GM12878 (cell line): ENCODE data around the gene IVD. TPM values are rescaled to one million over a fixed set of nuclear protein-coding genes. Genes with fewer than 3 reads are reported as not detected.
A peak's percentile ranks its signal among the peaks of the same experiment; 100 is the strongest.

Experiments used
- CBX3 ChIP-seq: fragments of 200-600 bp; sonication (generic); IDR thresholded peaks from 2 replicates; pipeline ENCODE4 v1.6.1; 2016; ENCODE audit warnings: low read depth, borderline replicate concordance
- CHD2 ChIP-seq: IDR thresholded peaks from 2 replicates; pipeline ENCODE4 v1.6.1; 2011; ENCODE audit warnings: low read depth, low read length, improper control_type of control experiment, borderline replicate concordance
- DPF2 ChIP-seq: fragments of 450-650 bp; IDR thresholded peaks from 2 replicates; pipeline ENCODE4 v1.6.1; 2017; ENCODE audit warnings: mild to moderate bottlenecking
- EGR1 ChIP-seq, 2 experiments: IDR thresholded peaks; 1 replicate in 1 of 2; 2 replicates in 1 of 2; pipeline ENCODE4 v1.6.1; 2011 to 2012; ENCODE audit warnings: low read depth in 2 of 2, low read length in 2 of 2, borderline replicate concordance in 1 of 2, mild to moderate bottlenecking in 1 of 2, moderate library complexity in 1 of 2
- FOS ChIP-seq: IDR thresholded peaks from 3 replicates; pipeline ENCODE4 v1.6.1; 2011; ENCODE audit warnings: borderline replicate concordance; ENCODE audit not compliant: insufficient read length; ENCODE audit errors: extremely low read depth
- IKZF1 ChIP-seq: fragments of 450-650 bp; conservative IDR thresholded peaks from 2 replicates; pipeline ENCODE4 v1.6.1; 2017; ENCODE audit warnings: antibody characterized with exemption, mild to moderate bottlenecking
- LARP7 ChIP-seq: fragments of 450-650 bp; IDR thresholded peaks from 2 replicates; pipeline ENCODE4 v1.6.1; 2017; ENCODE audit warnings: mild to moderate bottlenecking
- NFYB ChIP-seq: IDR thresholded peaks from 2 replicates; pipeline ENCODE4 v1.6.1; 2011; ENCODE audit warnings: low read depth, mild to moderate bottlenecking, low read length, improper control_type of control experiment, moderate library complexity; ENCODE audit not compliant: insufficient read depth
- NR2F1 ChIP-seq: fragments of 450-650 bp; conservative IDR thresholded peaks from 2 replicates; pipeline ENCODE4 v1.6.1; 2017; ENCODE audit warnings: mild to moderate bottlenecking
- POLR2A ChIP-seq: IDR thresholded peaks from 2 replicates; pipeline ENCODE4 v1.6.1; 2011; ENCODE audit warnings: low read depth, mild to moderate bottlenecking, low read length
- RB1 ChIP-seq: fragments of 450-650 bp; formaldehyde crosslinking; IDR thresholded peaks from 2 replicates; pipeline ENCODE4 v1.6.1; 2017; ENCODE audit warnings: mild to moderate bottlenecking, borderline replicate concordance
- SIN3A ChIP-seq: IDR thresholded peaks from 2 replicates; pipeline ENCODE4 v1.6.1; 2012; ENCODE audit warnings: low read depth, low read length, improper control_type of control experiment
- SMARCA5 ChIP-seq: fragments of 450-650 bp; IDR thresholded peaks from 2 replicates; pipeline ENCODE4 v1.6.1; 2017; ENCODE audit warnings: mild to moderate bottlenecking
- SUZ12 ChIP-seq: fragments of 200-600 bp; sonication (generic); IDR thresholded peaks from one replicate; pipeline ENCODE4 v1.6.1; 2018; ENCODE audit warnings: antibody characterized with exemption, mild to moderate bottlenecking; ENCODE audit not compliant: unreplicated experiment
- polyA plus RNA-seq, 11 experiments: library from polyadenylated mRNA; depleted of rRNA in 4 of 11; unstranded in 6 of 11; stranded (reverse) in 5 of 11; fragments of >200 nt; fragmentation: Nextera tagmentation in 4 of 11; fragmentation: Illumina TruSeq in 1 of 11; extraction: Ambion mirVana in 4 of 11; extraction: Trizol in 1 of 11; gene quantifications; 1 replicate in 1 of 11; 2 replicates in 10 of 11; pipeline versions ENCODE4 v1.2.1 to v1.2.3, GENCODE V29; 2011 to 2016; ENCODE audit warnings: inconsistent platforms in 2 of 11, missing spikeins in 2 of 11, low read depth in 1 of 11
- total RNA-seq, 4 experiments: library from RNA; depleted of rRNA in 3 of 4; stranded (reverse); fragments of >200 nt in 3 of 4; fragmentation: Illumina TruSeq in 1 of 4; extraction: Trizol in 1 of 4; gene quantifications; 2 replicates each; pipeline versions ENCODE4 v1.2.1 to v1.2.3, GENCODE V29; 2013 to 2021
- TF ChIP-seq, protein P1 (sequence below): IDR thresholded peaks from 2 replicates; pipeline ENCODE4 v1.6.1; 2012; ENCODE audit warnings: low read depth, low read length, improper control_type of control experiment
- TF ChIP-seq, protein P2 (sequence below): fragments of 450-650 bp; conservative IDR thresholded peaks from 2 replicates; pipeline ENCODE4 v1.6.1; 2017; ENCODE audit warnings: mild to moderate bottlenecking, moderate library complexity
- TF ChIP-seq, protein P3 (sequence below): fragments of 450-650 bp; IDR thresholded peaks from 2 replicates; pipeline ENCODE4 v1.6.1; 2016; ENCODE audit warnings: mild to moderate bottlenecking
- TF ChIP-seq, protein P4 (sequence below), 3 experiments: IDR thresholded peaks in 2 of 3; conservative IDR thresholded peaks in 1 of 3; 2 replicates each; pipeline ENCODE4 v1.5.1; 2011; ENCODE audit warnings: low read depth in 3 of 3, low read length in 3 of 3, mild to moderate bottlenecking in 3 of 3, control low read depth in 2 of 3, moderate library complexity in 2 of 3, inconsistent platforms in 1 of 3, mixed read lengths in 1 of 3; ENCODE audit not compliant: control insufficient read depth in 2 of 3, insufficient read depth in 1 of 3; ENCODE audit errors: extremely low read depth in 1 of 3
- TF ChIP-seq, protein P5 (sequence below): fragments of 450-650 bp; IDR thresholded peaks from 2 replicates; pipeline ENCODE4 v1.6.1; 2017; ENCODE audit warnings: mild to moderate bottlenecking, moderate library complexity

The IVD gene
- total and polyA plus RNA-seq, 10 of the 15 experiments (the other 5 are each of a cell fraction or from before 2014, with no cell fraction given) = 5.3 to 59.8 (median 45.7) TPM

DNA sequence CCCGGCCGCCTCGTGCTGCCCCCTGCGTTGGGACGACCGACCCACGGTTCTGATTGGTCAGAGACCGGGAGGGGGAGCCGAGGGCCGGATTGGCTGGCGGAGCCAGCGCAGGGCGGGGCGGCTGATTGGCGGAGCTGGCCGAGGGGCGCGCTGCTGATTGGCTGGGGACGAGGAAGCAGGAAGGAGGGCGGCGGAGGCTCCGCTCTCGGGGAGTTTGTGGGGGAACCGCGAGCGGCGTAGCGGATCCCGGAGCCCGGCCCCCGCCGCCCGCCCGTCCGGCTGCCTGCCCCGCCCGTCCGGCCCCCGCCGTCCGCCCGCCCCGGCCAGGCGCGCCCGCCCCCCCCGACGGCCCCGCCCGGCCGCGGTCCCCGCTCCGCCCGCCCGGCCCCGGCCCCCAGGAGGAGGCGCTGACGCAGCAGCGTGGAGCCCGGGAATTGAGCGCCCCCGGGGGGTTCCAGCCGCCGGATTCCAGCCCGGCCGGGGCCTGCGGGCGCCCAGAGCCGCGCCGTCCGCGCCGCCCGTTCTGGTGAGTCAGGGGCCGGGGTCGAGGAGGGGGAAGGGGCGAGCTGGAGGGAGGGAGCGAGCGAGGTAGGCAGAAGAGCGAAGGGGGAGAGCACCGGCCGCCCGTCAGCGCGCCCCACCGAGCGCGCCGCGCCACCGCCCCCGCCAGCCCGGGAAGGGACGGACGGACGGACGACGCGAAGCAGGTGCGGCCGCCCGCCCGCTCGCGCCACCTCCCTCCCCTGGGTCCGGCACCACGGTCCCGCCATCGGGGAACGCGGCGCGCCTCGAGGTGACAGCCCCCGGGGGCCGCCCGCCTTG lies 35.4 kb downstream of the IVD start, which contains the start of gene BAHD1 (continued):
- TF ChIP-seq EGR1 (IDR thresholded peaks at IDR 0.05; ENCODE audit: borderline replicate concordance in 1 of 2, low read depth in 2 of 2, low read length in 2 of 2) (peak in 1 of 2 experiments; percentile 65; a peak in 1 of 3 replicates), FOS (peak; percentile 49), POLR2A (peak; percentile 78), NFYB (peak; percentile 89), IKZF1 (peak; percentile 82), DPF2 (peak; percentile 53; the same call in 1 of the 2 replicates), SIN3A (0 out of 2 replicates have a peak, but pooled peaks have one; percentile 56), CBX3 (no peak), NR2F1 (no peak), LARP7 (peak; percentile 76), SUZ12 (no peak), RB1 (0 out of 2 replicates have a peak, but pooled peaks have one; percentile 46), CHD2 (peak; percentile 77), SMARCA5 (0 out of 2 replicates have a peak, but pooled peaks have one; percentile 60)
- TF ChIP-seq, protein P1, sequence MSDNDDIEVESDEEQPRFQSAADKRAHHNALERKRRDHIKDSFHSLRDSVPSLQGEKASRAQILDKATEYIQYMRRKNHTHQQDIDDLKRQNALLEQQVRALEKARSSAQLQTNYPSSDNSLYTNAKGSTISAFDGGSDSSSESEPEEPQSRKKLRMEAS = peak; percentile 45; the same call in 1 of the 2 replicates
- TF ChIP-seq, protein P2, sequence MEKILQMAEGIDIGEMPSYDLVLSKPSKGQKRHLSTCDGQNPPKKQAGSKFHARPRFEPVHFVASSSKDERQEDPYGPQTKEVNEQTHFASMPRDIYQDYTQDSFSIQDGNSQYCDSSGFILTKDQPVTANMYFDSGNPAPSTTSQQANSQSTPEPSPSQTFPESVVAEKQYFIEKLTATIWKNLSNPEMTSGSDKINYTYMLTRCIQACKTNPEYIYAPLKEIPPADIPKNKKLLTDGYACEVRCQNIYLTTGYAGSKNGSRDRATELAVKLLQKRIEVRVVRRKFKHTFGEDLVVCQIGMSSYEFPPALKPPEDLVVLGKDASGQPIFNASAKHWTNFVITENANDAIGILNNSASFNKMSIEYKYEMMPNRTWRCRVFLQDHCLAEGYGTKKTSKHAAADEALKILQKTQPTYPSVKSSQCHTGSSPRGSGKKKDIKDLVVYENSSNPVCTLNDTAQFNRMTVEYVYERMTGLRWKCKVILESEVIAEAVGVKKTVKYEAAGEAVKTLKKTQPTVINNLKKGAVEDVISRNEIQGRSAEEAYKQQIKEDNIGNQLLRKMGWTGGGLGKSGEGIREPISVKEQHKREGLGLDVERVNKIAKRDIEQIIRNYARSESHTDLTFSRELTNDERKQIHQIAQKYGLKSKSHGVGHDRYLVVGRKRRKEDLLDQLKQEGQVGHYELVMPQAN = peak; percentile 69; the same call in 1 of the 2 replicates
- TF ChIP-seq, protein P3, sequence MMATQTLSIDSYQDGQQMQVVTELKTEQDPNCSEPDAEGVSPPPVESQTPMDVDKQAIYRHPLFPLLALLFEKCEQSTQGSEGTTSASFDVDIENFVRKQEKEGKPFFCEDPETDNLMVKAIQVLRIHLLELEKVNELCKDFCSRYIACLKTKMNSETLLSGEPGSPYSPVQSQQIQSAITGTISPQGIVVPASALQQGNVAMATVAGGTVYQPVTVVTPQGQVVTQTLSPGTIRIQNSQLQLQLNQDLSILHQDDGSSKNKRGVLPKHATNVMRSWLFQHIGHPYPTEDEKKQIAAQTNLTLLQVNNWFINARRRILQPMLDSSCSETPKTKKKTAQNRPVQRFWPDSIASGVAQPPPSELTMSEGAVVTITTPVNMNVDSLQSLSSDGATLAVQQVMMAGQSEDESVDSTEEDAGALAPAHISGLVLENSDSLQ = peak; percentile 62; the same call in 1 of the 2 replicates
- TF ChIP-seq, protein P4, sequence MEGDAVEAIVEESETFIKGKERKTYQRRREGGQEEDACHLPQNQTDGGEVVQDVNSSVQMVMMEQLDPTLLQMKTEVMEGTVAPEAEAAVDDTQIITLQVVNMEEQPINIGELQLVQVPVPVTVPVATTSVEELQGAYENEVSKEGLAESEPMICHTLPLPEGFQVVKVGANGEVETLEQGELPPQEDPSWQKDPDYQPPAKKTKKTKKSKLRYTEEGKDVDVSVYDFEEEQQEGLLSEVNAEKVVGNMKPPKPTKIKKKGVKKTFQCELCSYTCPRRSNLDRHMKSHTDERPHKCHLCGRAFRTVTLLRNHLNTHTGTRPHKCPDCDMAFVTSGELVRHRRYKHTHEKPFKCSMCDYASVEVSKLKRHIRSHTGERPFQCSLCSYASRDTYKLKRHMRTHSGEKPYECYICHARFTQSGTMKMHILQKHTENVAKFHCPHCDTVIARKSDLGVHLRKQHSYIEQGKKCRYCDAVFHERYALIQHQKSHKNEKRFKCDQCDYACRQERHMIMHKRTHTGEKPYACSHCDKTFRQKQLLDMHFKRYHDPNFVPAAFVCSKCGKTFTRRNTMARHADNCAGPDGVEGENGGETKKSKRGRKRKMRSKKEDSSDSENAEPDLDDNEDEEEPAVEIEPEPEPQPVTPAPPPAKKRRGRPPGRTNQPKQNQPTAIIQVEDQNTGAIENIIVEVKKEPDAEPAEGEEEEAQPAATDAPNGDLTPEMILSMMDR (IDR thresholded peaks at IDR 0.05 in 2 of 3, conservative IDR thresholded peaks at IDR 0.05 in 1 of 3; ENCODE audit: control insufficient read depth in 2 of 3, extremely low read depth in 1 of 3, insufficient read depth in 1 of 3, low read depth in 3 of 3, low read length in 3 of 3) = peak in 1 of 3 experiments; percentile 18; a peak in 2 of 6 replicates
- TF ChIP-seq, protein P5, sequence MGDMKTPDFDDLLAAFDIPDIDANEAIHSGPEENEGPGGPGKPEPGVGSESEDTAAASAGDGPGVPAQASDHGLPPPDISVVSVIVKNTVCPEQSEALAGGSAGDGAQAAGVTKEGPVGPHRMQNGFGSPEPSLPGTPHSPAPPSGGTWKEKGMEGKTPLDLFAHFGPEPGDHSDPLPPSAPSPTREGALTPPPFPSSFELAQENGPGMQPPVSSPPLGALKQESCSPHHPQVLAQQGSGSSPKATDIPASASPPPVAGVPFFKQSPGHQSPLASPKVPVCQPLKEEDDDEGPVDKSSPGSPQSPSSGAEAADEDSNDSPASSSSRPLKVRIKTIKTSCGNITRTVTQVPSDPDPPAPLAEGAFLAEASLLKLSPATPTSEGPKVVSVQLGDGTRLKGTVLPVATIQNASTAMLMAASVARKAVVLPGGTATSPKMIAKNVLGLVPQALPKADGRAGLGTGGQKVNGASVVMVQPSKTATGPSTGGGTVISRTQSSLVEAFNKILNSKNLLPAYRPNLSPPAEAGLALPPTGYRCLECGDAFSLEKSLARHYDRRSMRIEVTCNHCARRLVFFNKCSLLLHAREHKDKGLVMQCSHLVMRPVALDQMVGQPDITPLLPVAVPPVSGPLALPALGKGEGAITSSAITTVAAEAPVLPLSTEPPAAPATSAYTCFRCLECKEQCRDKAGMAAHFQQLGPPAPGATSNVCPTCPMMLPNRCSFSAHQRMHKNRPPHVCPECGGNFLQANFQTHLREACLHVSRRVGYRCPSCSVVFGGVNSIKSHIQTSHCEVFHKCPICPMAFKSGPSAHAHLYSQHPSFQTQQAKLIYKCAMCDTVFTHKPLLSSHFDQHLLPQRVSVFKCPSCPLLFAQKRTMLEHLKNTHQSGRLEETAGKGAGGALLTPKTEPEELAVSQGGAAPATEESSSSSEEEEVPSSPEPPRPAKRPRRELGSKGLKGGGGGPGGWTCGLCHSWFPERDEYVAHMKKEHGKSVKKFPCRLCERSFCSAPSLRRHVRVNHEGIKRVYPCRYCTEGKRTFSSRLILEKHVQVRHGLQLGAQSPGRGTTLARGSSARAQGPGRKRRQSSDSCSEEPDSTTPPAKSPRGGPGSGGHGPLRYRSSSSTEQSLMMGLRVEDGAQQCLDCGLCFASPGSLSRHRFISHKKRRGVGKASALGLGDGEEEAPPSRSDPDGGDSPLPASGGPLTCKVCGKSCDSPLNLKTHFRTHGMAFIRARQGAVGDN = no peak
